IMR-90 (cell line): ENCODE data around the gene SNX11. TPM values are rescaled to one million over a fixed set of nuclear protein-coding genes. Genes with fewer than 3 reads are reported as not detected.

Experiments
- ATAC-seq: fragments of 200-7000 bp; cut with Tn5 transposase; 2 replicates; pipeline ENCODE4 v1.9.1; 2020; ENCODE audit warnings: low read depth, mild to moderate bottlenecking, moderate library complexity
- BruUV-seq: library from RNA; stranded (reverse); fragments of 400-500 nt; replicated peaks from 2 replicates; lab custom pipeline; 2021; lab: Mats Ljungman, UMichigan
- CTCF ChIA-PET: fragments of 300-600 bp; formaldehyde crosslinking; extraction: SDS; loops from one replicate; lab custom pipeline; 2021; ENCODE audit warnings: antibody characterized with exemption; lab: Yijun Ruan, JAX
- POLR2A ChIA-PET: fragments of 300-600 bp; sonication (Branson Sonifier 250); formaldehyde crosslinking; loops from one replicate; lab custom pipeline; 2022; ENCODE audit warnings: antibody characterized with exemption; ENCODE audit not compliant: unreplicated experiment; lab: Charles Lee
- DNase-seq: peaks from one replicate; pipeline ENCODE4 v3.0.0; 2013
- H2AFZ ChIP-seq: replicated peaks from 2 replicates; pipeline ENCODE3; 2013; ENCODE audit warnings: low read length, mild to moderate bottlenecking; ENCODE audit not compliant: poor library complexity
- H2AK5ac ChIP-seq: 2 replicates; pipeline ENCODE4 v1.6.1; 2013; ENCODE audit warnings: low read depth, low read length, inconsistent platforms
- H2AK9ac ChIP-seq: replicated peaks from 2 replicates; pipeline ENCODE3; 2013; ENCODE audit warnings: mild to moderate bottlenecking, low read depth, low read length, moderate library complexity; ENCODE audit not compliant: poor library complexity
- H2BK120ac ChIP-seq: 2 replicates; pipeline ENCODE4 v1.6.1; 2013; ENCODE audit warnings: low read depth, low read length, inconsistent platforms
- H2BK15ac ChIP-seq: 3 replicates; pipeline ENCODE4 v1.6.1; 2013; ENCODE audit warnings: low read depth, low read length, inconsistent platforms
- H2BK20ac ChIP-seq: 2 replicates; pipeline ENCODE4 v1.6.1; 2013; ENCODE audit warnings: low read depth, mild to moderate bottlenecking, inconsistent platforms, low read length, moderate library complexity
- H2BK5ac ChIP-seq: 2 replicates; pipeline ENCODE4 v1.6.1; 2013; ENCODE audit warnings: mild to moderate bottlenecking, low read depth, low read length, inconsistent platforms; ENCODE audit not compliant: poor library complexity, severe bottlenecking
- H3K14ac ChIP-seq: replicated peaks from 2 replicates; pipeline ENCODE4 v1.6.1; 2013; ENCODE audit warnings: low read depth, low read length, inconsistent platforms
- H3K18ac ChIP-seq: 2 replicates; pipeline ENCODE4 v1.6.1; 2013; ENCODE audit warnings: low read depth, low read length, control low read depth
- H3K23ac ChIP-seq: 2 replicates; pipeline ENCODE4 v1.6.1; 2013; ENCODE audit warnings: low read depth, low read length, inconsistent platforms
- H3K27ac ChIP-seq: 2 replicates; pipeline ENCODE4 v1.5.1; 2013; ENCODE audit warnings: mild to moderate bottlenecking, control low read depth, low read length; ENCODE audit not compliant: insufficient read depth
- H3K27me3 ChIP-seq: 2 replicates; pipeline ENCODE4 v1.6.1; 2013; ENCODE audit warnings: low read length; ENCODE audit not compliant: control insufficient read depth, insufficient read depth
- H3K36me3 ChIP-seq: 2 replicates; pipeline ENCODE4 v1.6.1; 2013; ENCODE audit warnings: low read length, mixed read lengths; ENCODE audit not compliant: control insufficient read depth, insufficient read depth
- H3K4ac ChIP-seq: 2 replicates; pipeline ENCODE4 v1.6.1; 2013; ENCODE audit warnings: low read depth, low read length, inconsistent platforms
- H3K4me1 ChIP-seq: 2 replicates; pipeline ENCODE4 v1.6.1; 2013; ENCODE audit warnings: low read length, mixed read lengths; ENCODE audit not compliant: control insufficient read depth, insufficient read depth
- H3K4me2 ChIP-seq: 2 replicates; pipeline ENCODE4 v1.6.1; 2013; ENCODE audit warnings: low read depth, mild to moderate bottlenecking, control low read depth, low read length, moderate library complexity
- H3K4me3 ChIP-seq: 2 replicates; pipeline ENCODE4 v1.5.1; 2013; ENCODE audit warnings: low read depth, mild to moderate bottlenecking, control low read depth, low read length, moderate library complexity; ENCODE audit not compliant: insufficient read depth
- H3K56ac ChIP-seq: 2 replicates; pipeline ENCODE4 v1.6.1; 2013; ENCODE audit warnings: low read length, inconsistent platforms; ENCODE audit not compliant: insufficient read depth; ENCODE audit errors: extremely low read depth
- H3K79me1 ChIP-seq, 2 experiments: 2 replicates each; pipeline ENCODE4 v1.6.1; 2013; ENCODE audit warnings: low read length in 2 of 2, inconsistent platforms in 1 of 2, low read depth in 1 of 2
- H3K9ac ChIP-seq: 2 replicates; pipeline ENCODE4 v1.6.1; 2013; ENCODE audit warnings: low read depth, low read length, control low read depth
- H3K9me1 ChIP-seq: 2 replicates; pipeline ENCODE4 v1.6.1; 2013; ENCODE audit warnings: low read length, inconsistent platforms; ENCODE audit not compliant: insufficient read depth
- H3K9me3 ChIP-seq: 2 replicates; pipeline ENCODE4 v1.6.1; 2013; ENCODE audit warnings: low read length; ENCODE audit not compliant: control insufficient read depth, insufficient read depth
- H4K20me1 ChIP-seq: 2 replicates; pipeline ENCODE4 v1.6.1; 2013; ENCODE audit warnings: low read length, inconsistent platforms; ENCODE audit not compliant: insufficient read depth
- H4K5ac ChIP-seq: 2 replicates; pipeline ENCODE4 v1.6.1; 2013; ENCODE audit warnings: mild to moderate bottlenecking, low read depth, low read length, control low read depth
- H4K8ac ChIP-seq, 2 experiments: 2 replicates each; pipeline ENCODE4 v1.6.1; 2013; ENCODE audit warnings: low read depth in 2 of 2, low read length in 2 of 2, control low read depth in 1 of 2, inconsistent platforms in 1 of 2
- H4K91ac ChIP-seq: 2 replicates; pipeline ENCODE4 v1.6.1; 2013; ENCODE audit warnings: low read depth, low read length, inconsistent platforms; ENCODE audit not compliant: insufficient read depth
- CTCF ChIP-seq: conservative IDR thresholded peaks from 2 replicates; pipeline ENCODE4 v1.5.1; 2012; ENCODE audit warnings: mild to moderate bottlenecking, low read depth, low read length, improper control_type of control experiment
- MAFK ChIP-seq: IDR thresholded peaks from 2 replicates; pipeline ENCODE4 v1.6.1; 2012; ENCODE audit warnings: low read depth, low read length, improper control_type of control experiment
- RAD21 ChIP-seq: IDR thresholded peaks from 2 replicates; pipeline ENCODE4 v1.6.1; 2012; ENCODE audit warnings: low read length, improper control_type of control experiment
- SMC3 ChIP-seq: fragments of 150-350 bp; IDR thresholded peaks from 2 replicates; pipeline ENCODE4 v1.6.1; 2016; ENCODE audit warnings: low read depth, mild to moderate bottlenecking, antibody characterized with exemption, low read length, moderate library complexity
- WGBS, 2 experiments: methylation state at CpG; one replicate each; pipeline versions ENCODE4 v1.1.5 to v1.1.7; 2013; ENCODE audit warnings: missing lambda C conversion rate in 2 of 2; ENCODE audit not compliant: insufficient read length in 1 of 2; ENCODE audit errors: extremely low coverage in 2 of 2; 5-methylcytosine and 5-hydroxymethylcytosine counted together
- dilution Hi-C: fragments of 300-500 bp; cut with HindIII; formaldehyde crosslinking; loops from one replicate; pipeline ENCODE4 v1.14.3; 2018; ENCODE audit warnings: low sequenced_read_pairs; ENCODE audit not compliant: unreplicated experiment
- in situ Hi-C: fragments of 300-500 bp; cut with MboI; formaldehyde crosslinking; loops from 3 replicates; pipeline ENCODE4 v1.14.3; 2019; ENCODE audit warnings: low sequenced_read_pairs, inconsistent platforms, mixed read lengths
- intact Hi-C: fragments of 100-400 bp; cut with micrococcal nuclease; formaldehyde crosslinking; loops from 2 replicates; pipeline ENCODE4 v1.10.0; 2022
- polyA plus RNA-seq, 3 experiments: library from polyadenylated mRNA; depleted of rRNA; stranded (reverse); fragments of >200 nt; gene quantifications; 2 replicates each; pipeline ENCODE4 v1.2.3, GENCODE V29; 2012; ENCODE audit warnings: low replicate concordance in 1 of 3
- total RNA-seq: library from RNA; depleted of rRNA; stranded (reverse); fragments of >200 nt; gene quantifications from 2 replicates; pipeline ENCODE4 v1.2.3, GENCODE V29; 2012
- TF ChIP-seq, protein P1 (sequence below): fragments of 150-350 bp; IDR thresholded peaks from 2 replicates; pipeline ENCODE4 v1.6.1; 2017; ENCODE audit warnings: mild to moderate bottlenecking, antibody characterized with exemption, low read length, low read depth

SNX11 gene
- total and polyA plus RNA-seq, 2 of the 4 experiments (the other 2 are of a cell fraction) = 14.7 to 16.9 TPM

DNA sequence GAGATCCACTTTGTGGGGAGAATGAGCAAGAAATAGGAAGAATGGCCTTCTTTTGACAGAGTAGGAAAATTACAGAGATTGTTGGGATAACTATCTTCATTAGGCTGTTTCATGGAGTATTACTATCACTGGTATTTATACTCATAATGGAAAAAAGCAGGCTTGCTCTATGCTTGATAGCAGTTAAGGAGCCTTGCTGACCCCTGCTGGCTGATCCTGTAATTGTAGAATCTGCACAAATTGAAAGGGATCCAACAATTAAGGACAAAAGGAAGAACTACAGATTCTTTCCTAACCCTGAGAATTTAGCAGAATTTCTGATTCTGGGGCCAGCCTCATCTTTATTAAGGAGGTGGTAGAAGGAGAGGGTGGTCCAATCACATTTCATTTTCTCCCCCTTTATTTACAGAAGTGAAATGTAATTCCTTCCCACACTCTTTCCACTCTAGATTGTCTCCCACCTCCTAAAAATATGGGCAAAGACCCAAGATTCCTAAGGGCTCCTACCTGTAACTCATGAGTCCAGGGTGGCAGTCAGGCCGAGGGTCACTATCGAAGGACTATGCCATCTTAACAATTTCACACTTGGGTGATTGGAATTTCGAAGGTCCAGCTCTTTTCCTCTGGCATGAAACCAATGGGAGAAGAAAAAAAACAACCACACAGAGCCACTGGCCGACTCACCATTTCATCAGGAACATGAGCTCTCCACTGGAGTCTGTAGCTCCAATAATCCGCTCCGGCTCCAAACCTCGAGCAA, 33.1 kb upstream of the SNX11 start:
- peaks cover 2% of the 10 kb centered on the region for H3K4me1 ChIP-seq
- no peak overlapping the region for H3K14ac ChIP-seq
- H2BK5ac ChIP-seq = no peak overlapping the region
- H4K5ac ChIP-seq = no peak overlapping the region
- H3K4me3 ChIP-seq = no peak overlapping the region
- POLR2A ChIA-PET = interaction anchor here (0.7 kb wide), 1 partner anchor 47 kb away, joined by 7 read pairs; no protein-coding TSS in a partner anchor
- intact Hi-C loops (loop anchor here (1.0 to 2.0 kb wide), 3 partner anchors 37 to 56 kb away; partner anchors contain the start of gene COPZ2), in situ Hi-C loops (no loop called here), dilution Hi-C loops (no loop called here)
- DNase-seq (peak; percentile 82), ATAC-seq (peak; percentile 95)
- TF ChIP-seq MAFK (0 out of 2 replicates have a peak, but pooled peaks have one; percentile 36), CTCF (peak; percentile 93), SMC3 (peak; percentile 97), RAD21 (peak; percentile 91)
- TF ChIP-seq, protein P1, sequence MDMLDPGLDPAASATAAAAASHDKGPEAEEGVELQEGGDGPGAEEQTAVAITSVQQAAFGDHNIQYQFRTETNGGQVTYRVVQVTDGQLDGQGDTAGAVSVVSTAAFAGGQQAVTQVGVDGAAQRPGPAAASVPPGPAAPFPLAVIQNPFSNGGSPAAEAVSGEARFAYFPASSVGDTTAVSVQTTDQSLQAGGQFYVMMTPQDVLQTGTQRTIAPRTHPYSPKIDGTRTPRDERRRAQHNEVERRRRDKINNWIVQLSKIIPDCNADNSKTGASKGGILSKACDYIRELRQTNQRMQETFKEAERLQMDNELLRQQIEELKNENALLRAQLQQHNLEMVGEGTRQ = no peak
- no peak overlapping the region for H3K18ac ChIP-seq
- H4K20me1 ChIP-seq = peaks cover 4% of the 10 kb centered on the region; the same call in 1 of the 2 replicates
- WGBS, 2 experiments = 60% methylated on average over 2 of the region's 7 CpGs; no CpG with 5 or more reads in 1 of the 2 experiments
- no peak overlapping the region for H3K4ac ChIP-seq
- peaks cover 36% of the 10 kb centered on the region for H3K36me3 ChIP-seq
- H3K23ac ChIP-seq = no peak overlapping the region
- H4K8ac ChIP-seq = no peak overlapping the region
- CTCF ChIA-PET = interaction anchor here (1.4 to 1.6 kb wide), 2 partner anchors 47 to 49 kb away, joined by 6 to 9 read pairs; no protein-coding TSS in a partner anchor
- H3K9ac ChIP-seq = no peak overlapping the region
- no peak overlapping the region for H3K56ac ChIP-seq
- no peak overlapping the region for H3K4me2 ChIP-seq
- BruUV-seq = no TSS peak
- no peaks in the 10 kb centered on the region for H3K27me3 ChIP-seq
- no peak overlapping the region for H2BK120ac ChIP-seq
- no peak overlapping the region for H3K27ac ChIP-seq
- H4K91ac ChIP-seq = no peak overlapping the region
- H2AFZ ChIP-seq = no peak overlapping the region
- H2BK15ac ChIP-seq = no peak overlapping the region
- H3K9me1 ChIP-seq = no peaks in the 10 kb centered on the region
- no peak overlapping the region for H2BK20ac ChIP-seq
- no peak overlapping the region for H2AK9ac ChIP-seq
- H3K79me1 ChIP-seq = peaks cover 30 to 39% of the 10 kb centered on the region in 2 experiments
- no peaks in the 10 kb centered on the region for H3K9me3 ChIP-seq
- no peak overlapping the region for H2AK5ac ChIP-seq
